Transverse colon (tissue), 4 donors: ENCODE results near the gene ENHO.

Experiments used
- CTCF ChIP-seq, 5 experiments: fragments of 200-600 bp in 3 of 5; fragments of 450-650 bp in 2 of 5; sonication (generic) in 3 of 5; IDR thresholded peaks; 1 replicate in 2 of 5; 2 replicates in 3 of 5; pipeline ENCODE4 v1.5.1; 2016 to 2017; ENCODE audit warnings: antibody characterized with exemption in 5 of 5, inconsistent platforms in 3 of 5, mild to moderate bottlenecking in 2 of 5, moderate library complexity in 1 of 5
- POLR2A ChIP-seq: fragments of 450-650 bp; IDR thresholded peaks from one replicate; pipeline ENCODE4 v1.6.1; 2016; ENCODE audit warnings: antibody characterized with exemption, mild to moderate bottlenecking, moderate library complexity
- POLR2AphosphoS5 ChIP-seq, 3 donors: sonication (generic); formaldehyde crosslinking; IDR thresholded peaks; one replicate each; pipeline ENCODE4 v1.6.1; 2016; ENCODE audit warnings: antibody characterized with exemption in 3 of 3

- TF ChIP-seq CTCF (IDR thresholded peaks at IDR 0.05) (no peak), POLR2AphosphoS5 (IDR thresholded peaks at IDR 0.05) (no peak), POLR2A (no peak)
These were observed 43.3 kb downstream of the ENHO start for GRCh38 chr9:34479431-34479866.
